BE2C (cell line): Measurements from ENCODE around the gene BBS12.
A peak's percentile ranks its signal among the peaks of the same experiment; 100 is the strongest.

Experiments
- DNase-seq: peaks from one replicate; pipeline ENCODE4 v3.0.0-alpha.2; 2020
- H3K27me3 ChIP-seq: fragments of 250-450 bp; sonication (Bioruptor Pico); 2 replicates; pipeline ENCODE4 v1.5.1; 2020; ENCODE audit warnings: mild to moderate bottlenecking
- H3K36me3 ChIP-seq: fragments of 250-450 bp; sonication (Bioruptor Pico); 2 replicates; pipeline ENCODE4 v1.5.1; 2020; ENCODE audit warnings: mild to moderate bottlenecking
- H3K4me1 ChIP-seq: fragments of 250-450 bp; sonication (Bioruptor Pico); 2 replicates; pipeline ENCODE4 v1.5.1; 2020
- H3K4me3 ChIP-seq: 2 replicates; pipeline ENCODE4 v1.5.1; 2011; ENCODE audit warnings: low read depth, low read length
- H3K9me3 ChIP-seq: fragments of 250-450 bp; sonication (Bioruptor Pico); 2 replicates; pipeline ENCODE4 v1.5.1; 2020
- TF ChIP-seq, protein P1 (sequence below): IDR thresholded peaks from 2 replicates; pipeline ENCODE4 v1.5.1; 2012; ENCODE audit warnings: mild to moderate bottlenecking, low read depth, low read length

BBS12 gene

GRCh38 chr4:122718281-122718680 is 14.2 kb upstream of the BBS12 start:
- H3K4me3 ChIP-seq = no peak overlapping the region
- H3K4me1 ChIP-seq = no peaks in the 10 kb centered on the region; the same call in 1 of the 2 replicates
- H3K27me3 ChIP-seq = no peaks in the 10 kb centered on the region
- H3K36me3 ChIP-seq = no peaks in the 10 kb centered on the region
- DNase-seq = no peak
- TF ChIP-seq, protein P1, sequence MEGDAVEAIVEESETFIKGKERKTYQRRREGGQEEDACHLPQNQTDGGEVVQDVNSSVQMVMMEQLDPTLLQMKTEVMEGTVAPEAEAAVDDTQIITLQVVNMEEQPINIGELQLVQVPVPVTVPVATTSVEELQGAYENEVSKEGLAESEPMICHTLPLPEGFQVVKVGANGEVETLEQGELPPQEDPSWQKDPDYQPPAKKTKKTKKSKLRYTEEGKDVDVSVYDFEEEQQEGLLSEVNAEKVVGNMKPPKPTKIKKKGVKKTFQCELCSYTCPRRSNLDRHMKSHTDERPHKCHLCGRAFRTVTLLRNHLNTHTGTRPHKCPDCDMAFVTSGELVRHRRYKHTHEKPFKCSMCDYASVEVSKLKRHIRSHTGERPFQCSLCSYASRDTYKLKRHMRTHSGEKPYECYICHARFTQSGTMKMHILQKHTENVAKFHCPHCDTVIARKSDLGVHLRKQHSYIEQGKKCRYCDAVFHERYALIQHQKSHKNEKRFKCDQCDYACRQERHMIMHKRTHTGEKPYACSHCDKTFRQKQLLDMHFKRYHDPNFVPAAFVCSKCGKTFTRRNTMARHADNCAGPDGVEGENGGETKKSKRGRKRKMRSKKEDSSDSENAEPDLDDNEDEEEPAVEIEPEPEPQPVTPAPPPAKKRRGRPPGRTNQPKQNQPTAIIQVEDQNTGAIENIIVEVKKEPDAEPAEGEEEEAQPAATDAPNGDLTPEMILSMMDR = no peak
- no peaks in the 10 kb centered on the region for H3K9me3 ChIP-seq

DNA sequence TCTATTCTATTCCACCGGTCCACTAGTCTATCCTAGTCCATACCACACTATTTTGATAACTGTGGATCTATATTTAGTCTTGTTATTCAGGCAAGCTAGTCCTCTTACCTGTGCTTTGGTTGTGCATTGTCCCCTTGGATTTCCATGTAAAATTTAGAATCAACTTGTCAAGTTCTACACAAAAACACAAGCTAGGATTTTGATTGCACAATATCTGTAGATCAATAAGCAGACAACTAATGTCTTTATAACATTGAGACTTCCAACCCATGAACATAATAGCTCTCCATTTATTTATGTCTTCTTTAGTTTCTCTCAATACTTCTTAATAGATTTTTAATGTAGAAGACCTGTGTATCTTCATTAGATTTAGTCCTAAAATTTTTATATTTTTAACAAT is 10.2 kb upstream of the BBS12 start:
- Histone ChIP-seq H3K4me3 (no peak overlapping the region), H3K36me3 (no peaks in the 10 kb centered on the region), H3K9me3 (no peaks in the 10 kb centered on the region), H3K27me3 (no peaks in the 10 kb centered on the region), H3K4me1 (no peaks in the 10 kb centered on the region)
- TF ChIP-seq, protein P1 = no peak
- no peak for DNase-seq

DNA sequence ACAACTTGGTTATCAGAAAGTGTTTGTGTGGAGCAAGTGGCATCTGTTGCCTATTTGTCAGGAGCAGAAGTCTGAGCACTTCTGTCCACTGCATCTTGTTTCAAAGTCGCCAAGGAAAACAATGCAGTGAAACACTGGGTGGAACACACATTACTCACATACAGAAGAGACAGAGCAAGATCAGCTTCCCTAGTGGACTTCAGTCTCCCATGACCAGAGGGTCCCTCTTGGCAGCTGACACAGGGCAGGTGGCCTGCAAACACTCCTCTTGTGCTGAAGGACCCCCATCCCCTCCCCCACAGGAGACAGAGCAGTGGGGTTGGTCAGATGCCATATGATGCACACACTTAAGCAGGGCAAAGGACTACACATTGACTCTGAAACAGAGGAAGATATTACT is 3.6 kb upstream of the BBS12 start:
- H3K9me3 ChIP-seq = no peaks in the 10 kb centered on the region
- H3K36me3 ChIP-seq = no peaks in the 10 kb centered on the region
- no peak overlapping the region for H3K4me3 ChIP-seq
- no peaks in the 10 kb centered on the region for H3K27me3 ChIP-seq
- DNase-seq = no peak
- H3K4me1 ChIP-seq = peaks cover 3% of the 10 kb centered on the region; the same call in 1 of the 2 replicates
- TF ChIP-seq, protein P1 = no peak

DNA sequence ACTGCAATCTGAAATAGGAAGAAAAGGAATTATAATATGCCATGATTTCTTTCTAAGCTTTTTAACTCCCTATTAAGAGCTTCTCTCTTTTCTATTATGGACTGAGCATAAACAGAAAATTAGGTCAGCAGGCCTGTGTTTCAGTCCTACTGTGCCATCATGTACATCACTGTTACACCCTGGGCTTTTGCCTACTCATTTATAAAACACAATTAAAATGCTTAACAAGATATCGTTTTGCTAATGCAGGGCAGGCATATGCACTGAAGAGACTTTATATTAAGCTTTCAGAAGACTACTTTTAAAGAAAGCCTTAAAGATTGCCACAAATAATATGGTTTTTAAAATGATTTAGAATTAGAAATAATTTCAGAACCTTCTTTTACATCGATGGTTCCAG is 828 bp upstream of the BBS12 start:
- H3K4me3 ChIP-seq = no peak overlapping the region
- TF ChIP-seq, protein P1 = no peak
- H3K36me3 ChIP-seq = no peaks in the 10 kb centered on the region
- no peak for DNase-seq
- no peaks in the 10 kb centered on the region for H3K9me3 ChIP-seq
- H3K4me1 ChIP-seq = peaks cover 3% of the 10 kb centered on the region; the same call in 1 of the 2 replicates
- no peaks in the 10 kb centered on the region for H3K27me3 ChIP-seq

- Histone ChIP-seq H3K36me3 (no peaks in the 10 kb centered on the region), H3K27me3 (no peaks in the 10 kb centered on the region), H3K4me1 (peaks cover 3% of the 10 kb centered on the region; the same call in 1 of the 2 replicates), H3K9me3 (no peaks in the 10 kb centered on the region), H3K4me3 (peak overlapping the region; percentile 68)
- DNase-seq = no peak
- TF ChIP-seq, protein P1 = no peak
These were observed 1.2 kb downstream of the BBS12 start for GRCh38 chr4:122733787-122734120.

DNA sequence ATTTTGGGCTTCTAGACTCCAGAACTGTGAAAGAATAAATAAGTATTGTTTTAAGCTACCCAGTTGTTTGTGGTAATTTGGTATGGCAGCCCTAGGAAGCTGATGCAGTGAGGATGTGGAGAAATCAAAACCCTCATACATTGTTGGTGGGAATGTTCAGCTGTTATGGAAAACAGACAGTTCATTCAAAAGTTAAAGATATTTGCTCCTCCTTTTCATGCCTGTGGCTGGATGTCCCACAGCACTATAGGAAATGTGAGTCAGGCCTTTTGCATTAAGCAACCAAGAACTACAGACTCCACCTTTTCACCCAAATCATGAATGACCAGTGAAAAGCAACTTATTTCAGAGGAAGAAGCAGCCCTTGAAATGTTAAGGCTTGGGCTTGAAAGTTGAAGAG is 6.7 kb downstream of the BBS12 start:
- no peak for DNase-seq
- Histone ChIP-seq H3K4me3 (no peak overlapping the region), H3K4me1 (peaks cover 9% of the 10 kb centered on the region; the same call in 1 of the 2 replicates), H3K9me3 (no peaks in the 10 kb centered on the region), H3K27me3 (no peaks in the 10 kb centered on the region), H3K36me3 (no peaks in the 10 kb centered on the region)
- TF ChIP-seq, protein P1 = no peak
